Heart left ventricle (tissue), 16 donors: ENCODE measurements around the gene SHISA5. TPM values are rescaled to one million over a fixed set of nuclear protein-coding genes. Genes with fewer than 3 reads are reported as not detected.
A peak's percentile ranks its signal among the peaks of the same experiment; 100 is the strongest.

Experiments
- ATAC-seq, 4 donors: fragments of 200-7000 bp; cut with Tn5 transposase; one replicate each; pipeline ENCODE4 v1.9.1; 2020 to 2022; ENCODE audit warnings: moderate library complexity in 4 of 4, mild to moderate bottlenecking in 3 of 4, moderate number of reproducible peaks in 1 of 4
- DNase-seq, 5 donors: peaks; one replicate each; pipeline ENCODE4 v3.0.0-alpha.2; 2020
- H3K27ac ChIP-seq, 12 donors: fragments of 200-600 bp; sonication (generic) in 4 of 12; one replicate each; pipeline versions ENCODE4 v1.5.0 to v1.8.0; 2016 to 2022; ENCODE audit warnings: mild to moderate bottlenecking in 2 of 12
- H3K27me3 ChIP-seq, 9 donors: fragments of 200-600 bp; sonication (generic) in 2 of 9; one replicate each; pipeline versions ENCODE4 v1.5.1 to v1.8.0; 2016 to 2022; ENCODE audit warnings: mild to moderate bottlenecking in 3 of 9
- H3K36me3 ChIP-seq, 9 donors: fragments of 200-600 bp; sonication (generic) in 2 of 9; one replicate each; pipeline versions ENCODE4 v1.5.0 to v1.8.0; 2018 to 2022; ENCODE audit warnings: mild to moderate bottlenecking in 2 of 9
- H3K4me1 ChIP-seq, 12 donors: fragments of 200-600 bp; sonication (generic) in 4 of 12; one replicate each; pipeline versions ENCODE4 v1.5.0 to v1.8.0; 2016 to 2022; ENCODE audit warnings: mild to moderate bottlenecking in 3 of 12
- H3K4me3 ChIP-seq, 12 donors: fragments of 200-600 bp; sonication (generic) in 4 of 12; one replicate each; pipeline versions ENCODE4 v1.5.0 to v1.8.0; 2017 to 2022; ENCODE audit warnings: mild to moderate bottlenecking in 9 of 12, moderate library complexity in 4 of 12
- H3K9me3 ChIP-seq, 12 donors: fragments of 200-600 bp; sonication (generic) in 4 of 12; one replicate each; pipeline versions ENCODE4 v1.5.0 to v1.8.0; 2016 to 2022; ENCODE audit warnings: mild to moderate bottlenecking in 1 of 12
- CTCF ChIP-seq, 12 donors: fragments of 200-600 bp; sonication (generic) in 4 of 12; IDR thresholded peaks; one replicate each; pipeline versions ENCODE4 v1.5.0 to v1.8.0; 2018 to 2022; ENCODE audit warnings: antibody characterized with exemption in 12 of 12, mild to moderate bottlenecking in 5 of 12
- POLR2A ChIP-seq, 2 donors: fragments of 450-650 bp; IDR thresholded peaks; one replicate each; pipeline ENCODE4 v1.6.1; 2017; ENCODE audit warnings: antibody characterized with exemption in 2 of 2, mild to moderate bottlenecking in 2 of 2, moderate library complexity in 2 of 2
- WGBS, 4 donors: extraction: QIAGEN DNeasy Blood & Tissue Kit in 2 of 4; methylation state at CpG; one replicate each; pipeline versions ENCODE4 v1.1.5 to v1.1.7; 2013 to 2018; 5-methylcytosine and 5-hydroxymethylcytosine counted together
- intact Hi-C, 10 donors: fragments of 100-400 bp; cut with DNase I; formaldehyde crosslinking; loops; one replicate each; pipeline versions ENCODE4 v1.11.1 to v1.14.2; 2022
- polyA plus RNA-seq, 2 donors: library from polyadenylated mRNA; stranded (reverse); fragments of 200-250 nt; gene quantifications; one replicate each; pipeline ENCODE4 v1.2.3, GENCODE V29; 2013
- total RNA-seq, 9 donors: library from RNA; depleted of rRNA in 2 of 9; stranded (reverse); fragments of >200 nt in 2 of 9; fragmentation: NEBNext Ultra II Directional in 3 of 9; extraction: Animal tissue kit (Norgen Biotek cat#: 25700) in 3 of 9; gene quantifications; one replicate each; pipeline versions ENCODE4 v1.1.0 to v1.2.4, GENCODE V29; 2016 to 2023
- donor health status: ischemic (EF 13 %, LVEDD 7.1; RV severe dilation, severe dysfunction).
- donor health status: healthy with polysubstance abuse.
- donor health status: DM: no; HTN: yes; CAD: no.
- donor health status: DM: no; HTN: no; CAD: no.
- donor health status: ischemic (EF 25% LVEDD 6.9; RV normal size, moderate dysfunction).
- donor health status: ischemic (EF 25% LVEDD 5.7; RV mildly dilated, moderate dysfunction).
- donor health status: healthy.
- donor health status: DM: yes; HTN: yes; CAD: no.
- donor health status: ischemic (EF 35%, LVEDD 5.7; RV mildly dilated, moderate dysfunction).
- donor health status: nonischemic (EF 11% LVEDD 7.7; RV severe dilation, severe dysfunction).
- donor health status: DM: yes; HTN: yes; CAD: no.
- donor health status: PGD.
- donor health status: ischemic (EF 29% LVEDD 5.4; RV normal size, mild dysfunction).
- donor health status: nonischemic (EF 23%, LVEDD 6.1; RV moderate dilation, normal function).

The SHISA5 gene
- total and polyA plus RNA-seq, 11 donors = 25.8 to 124 (median 54.6) TPM

DNA sequence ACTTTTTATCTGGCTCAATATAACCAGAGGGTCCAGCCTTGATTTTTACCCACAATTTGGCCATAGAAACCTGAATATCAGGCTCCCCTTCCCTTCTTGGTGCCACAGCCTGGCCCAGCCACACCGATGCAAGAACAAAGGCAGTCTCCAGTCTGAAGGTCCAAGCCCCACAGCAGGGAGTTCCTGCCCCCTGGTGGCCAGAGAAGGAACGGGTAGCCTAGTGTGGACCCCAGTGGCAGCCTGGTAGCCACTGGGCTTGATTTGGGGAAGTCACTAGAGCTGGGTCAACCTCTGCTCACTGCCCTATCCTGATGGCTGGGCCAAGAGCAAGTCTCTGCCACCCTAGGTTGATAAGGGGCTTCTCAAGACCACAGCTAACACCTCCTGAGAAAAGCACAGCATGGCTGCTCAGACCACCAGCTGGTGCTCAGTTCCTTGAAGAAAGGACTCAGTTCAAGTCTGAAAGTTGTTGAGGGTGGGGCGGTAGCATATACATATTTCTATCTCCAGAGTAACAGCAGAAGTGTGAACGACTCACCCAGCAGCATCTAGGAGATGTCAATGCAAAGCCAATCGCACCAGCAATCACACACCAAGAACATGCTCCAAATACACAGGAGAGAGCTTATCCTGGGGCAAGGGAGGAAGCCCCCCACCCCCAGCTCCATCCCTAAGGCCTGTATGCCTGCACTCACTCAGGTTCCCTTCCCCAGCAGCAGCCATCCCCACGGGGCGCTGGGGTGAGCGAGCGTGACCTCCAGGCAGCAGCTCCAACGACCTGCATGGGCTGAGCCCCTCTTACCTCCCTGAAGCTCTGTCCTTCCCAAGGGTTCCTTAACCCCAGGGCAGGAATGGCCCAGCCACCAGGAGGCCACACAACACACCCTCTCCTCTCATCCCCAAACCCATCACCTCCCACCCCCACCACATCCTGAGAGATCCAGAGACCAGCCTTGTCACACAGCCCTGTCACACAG lies 45.0 kb upstream of the SHISA5 start:
- intact Hi-C loops = loop anchor here (1.0 to 10.0 kb wide), 12 partner anchors 42 to 277 kb away; partner anchors contain the start of genes ATRIP (in 1 of the 10) and SHISA5 (in 1 of the 10)
- DNase-seq (peak; percentile 84 to 92 (median 88)), ATAC-seq (peak; percentile 83 to 96 (median 92))
- Histone ChIP-seq H3K27me3 (no peaks in the 10 kb centered on the region), H3K4me3 (no peak overlapping the region), H3K27ac (no peak overlapping the region), H3K36me3 (peaks cover 0 to 9% (median 0%) of the 10 kb centered on the region in 9 donors), H3K4me1 (peaks cover 0 to 24% (median 2%) of the 10 kb centered on the region in 12 donors), H3K9me3 (no peaks in the 10 kb centered on the region)
- WGBS, 4 donors = 62 to 68% (median 66%) methylated on average over 10 of the region's 10 CpGs
- peak; percentile 86 to 98 (median 96) for TF ChIP-seq CTCF (IDR thresholded peaks at IDR 0.05)
- no peak for TF ChIP-seq POLR2A (IDR thresholded peaks at IDR 0.05)

GRCh38 chr3:48548126-48548525 lies 44.2 kb upstream of the SHISA5 start:
- H3K27ac ChIP-seq = no peak overlapping the region
- intact Hi-C loops = loop anchor here in 9 of 10 donors (1.0 to 10.0 kb wide), 12 partner anchors 41 to 276 kb away; partner anchors contain the start of genes ATRIP (in 1 of the 9) and SHISA5 (in 1 of the 9)
- WGBS, 4 donors = 68 to 82% (median 74%) methylated on average over 5 of the region's 5 CpGs
- H3K9me3 ChIP-seq = no peaks in the 10 kb centered on the region
- no peaks in the 10 kb centered on the region for H3K27me3 ChIP-seq
- DNase-seq (peak in 2 of 5 donors; percentile 13 to 14), ATAC-seq (no peak)
- peaks cover 0 to 9% (median 0%) of the 10 kb centered on the region in 9 donors for H3K36me3 ChIP-seq
- TF ChIP-seq CTCF (IDR thresholded peaks at IDR 0.05) (no peak), POLR2A (IDR thresholded peaks at IDR 0.05) (no peak)
- no peak overlapping the region for H3K4me3 ChIP-seq
- H3K4me1 ChIP-seq = peaks cover 0 to 22% (median 7%) of the 10 kb centered on the region in 12 donors

DNA sequence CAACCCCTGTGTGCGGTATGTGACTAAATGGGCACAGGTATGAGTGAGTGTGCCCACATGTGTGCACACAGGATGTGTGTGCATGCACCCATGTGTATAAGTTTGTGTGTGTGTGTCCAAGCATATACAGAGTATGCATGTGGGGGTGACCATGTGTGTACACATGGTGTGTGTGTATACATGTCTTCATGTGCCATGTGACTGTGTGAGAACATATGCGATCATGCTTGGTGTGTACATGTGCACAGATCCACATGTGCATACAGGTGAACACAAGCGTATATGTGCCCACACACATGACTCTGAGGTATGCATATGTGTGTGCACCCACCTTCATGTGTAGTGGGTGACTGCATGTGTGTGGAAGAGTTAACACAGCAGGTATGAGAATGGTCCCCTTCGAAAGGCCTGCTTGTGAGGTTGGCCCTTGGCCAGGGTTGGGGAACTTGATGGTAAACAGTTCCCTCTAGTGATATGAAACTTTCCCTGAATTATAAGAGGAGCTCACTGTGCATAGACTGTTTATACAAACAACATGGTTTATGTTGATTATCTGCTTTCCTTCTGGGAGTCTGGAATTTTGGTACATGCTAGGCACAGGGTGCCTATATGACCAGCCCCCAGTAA lies 42.3 kb upstream of the SHISA5 start:
- Histone ChIP-seq H3K9me3 (no peaks in the 10 kb centered on the region), H3K36me3 (peaks cover 0 to 9% (median 0%) of the 10 kb centered on the region in 9 donors), H3K4me3 (no peak overlapping the region), H3K27ac (no peak overlapping the region), H3K4me1 (peaks cover 0 to 17% (median 8%) of the 10 kb centered on the region in 12 donors), H3K27me3 (no peaks in the 10 kb centered on the region)
- 71 to 77% (median 75%) methylated on average over 4 of the region's 4 CpGs for WGBS, 4 donors
- peak in 1 of 5 donors; percentile 20 for DNase-seq
- no peak for ATAC-seq
- intact Hi-C loops = loop anchor here in 9 of 10 donors (2.0 to 10.0 kb wide), 8 partner anchors 39 to 274 kb away; partner anchors contain the start of genes ATRIP (in 1 of the 9) and SHISA5 (in 1 of the 9)
- TF ChIP-seq POLR2A (IDR thresholded peaks at IDR 0.05) (no peak), CTCF (IDR thresholded peaks at IDR 0.05) (no peak)
